ENCODE measurements around the gene TAPT1.

- no peak for TF ChIP-seq CTCF (IDR thresholded peaks at IDR 0.05)
- TF ChIP-seq POLR2A (IDR thresholded peaks at IDR 0.05), result no peak
These were observed 27.2 kb downstream of the TAPT1 start for GRCh38 chr4:16199093-16199492.

Data from vagina (tissue), 2 donors.